GM12872 (cell line): Measurements from ENCODE around the gene PARVA.

Experiments
- CTCF ChIP-seq: IDR thresholded peaks from 3 replicates; pipeline ENCODE4 v1.5.1; 2011; ENCODE audit warnings: low read depth, mild to moderate bottlenecking, low read length, moderate library complexity; ENCODE audit not compliant: insufficient read depth

PARVA gene

DNA sequence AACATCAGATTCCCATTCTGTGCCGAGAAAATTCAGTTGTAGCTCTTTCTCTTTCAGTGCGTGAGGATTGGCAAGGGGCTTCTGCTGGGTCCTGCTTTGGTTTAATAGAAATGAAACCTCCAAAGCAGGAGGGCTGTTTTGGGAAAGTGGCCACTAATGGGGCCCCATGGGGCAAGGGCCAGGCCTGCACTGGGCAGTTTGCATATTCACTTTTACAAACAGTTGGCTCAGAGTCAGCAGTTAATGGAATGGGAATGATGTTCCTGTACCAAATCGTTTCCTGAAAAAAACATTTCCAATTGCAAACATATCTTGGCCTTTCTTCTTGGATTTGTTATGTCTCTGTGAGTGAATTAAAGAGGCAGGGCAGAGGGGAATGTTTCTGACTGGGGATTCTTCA lies 92.1 kb downstream of the PARVA start:
- TF ChIP-seq CTCF: no peak

- no peak for TF ChIP-seq CTCF
These were observed 92.9 kb downstream of the PARVA start for GRCh38 chr11:12470236-12470635.

GRCh38 chr11:12472401-12473005 lies 95.1 kb downstream of the PARVA start:
- no peak for TF ChIP-seq CTCF

DNA sequence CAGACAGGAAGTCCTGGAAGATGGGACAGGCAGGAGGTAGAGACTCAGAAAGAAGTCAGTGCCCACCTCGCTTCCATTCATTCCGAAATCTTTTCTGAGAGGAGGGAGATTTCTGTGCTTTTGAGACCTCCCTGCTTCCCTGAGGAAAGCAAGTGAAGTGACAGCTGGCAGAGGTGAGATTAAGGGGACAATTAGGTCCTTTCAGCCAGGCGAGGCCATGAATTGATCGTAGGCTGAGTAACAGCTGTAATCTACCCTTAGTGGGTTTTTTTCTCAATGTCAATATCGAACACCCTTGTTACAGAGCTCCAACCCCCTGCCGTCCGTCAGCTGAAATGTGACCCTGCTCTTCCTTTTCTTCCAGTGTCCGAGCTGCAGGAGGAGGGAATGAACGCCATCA lies 96.0 kb downstream of the PARVA start:
- no peak for TF ChIP-seq CTCF

- TF ChIP-seq CTCF: no peak
These were observed 97.5 kb downstream of the PARVA start for GRCh38 chr11:12474871-12475270.

DNA sequence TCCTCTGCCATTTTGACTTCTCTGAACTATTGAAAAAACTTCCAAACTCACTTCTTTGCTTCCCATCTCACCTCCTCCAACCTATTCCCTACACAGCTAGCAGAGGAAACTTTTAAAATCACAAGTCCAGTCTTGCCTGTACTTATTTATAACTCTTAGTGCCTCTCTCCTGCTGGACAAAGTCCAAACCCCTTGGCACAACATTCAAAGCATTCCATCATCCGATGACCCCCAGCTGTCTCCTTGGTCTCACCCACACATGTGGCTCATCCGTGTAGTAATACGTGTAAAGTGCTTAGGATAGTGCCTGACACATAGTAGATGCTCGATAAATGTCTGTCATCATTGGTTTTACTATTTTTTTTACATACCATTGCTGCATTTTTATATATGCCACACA lies 101.4 kb downstream of the PARVA start:
- TF ChIP-seq CTCF: no peak

DNA sequence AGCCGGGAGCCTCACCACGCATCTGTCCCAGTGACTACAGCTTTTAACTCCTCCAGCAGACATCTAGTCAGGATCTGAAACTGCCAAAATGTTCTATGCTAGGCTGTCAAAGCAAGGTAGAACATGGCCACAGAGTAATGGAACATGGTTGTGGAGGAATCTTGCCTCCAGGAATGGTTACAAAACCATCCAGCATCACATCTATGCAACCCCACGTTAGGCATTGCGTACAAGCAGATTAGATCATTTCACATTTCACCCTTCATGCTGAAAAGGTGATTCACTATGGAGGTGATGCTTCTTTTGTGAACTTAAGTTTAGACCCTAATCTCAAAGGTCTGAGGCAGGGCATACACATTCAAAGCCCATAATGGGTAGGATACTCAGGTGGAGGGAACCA lies 103.0 kb downstream of the PARVA start:
- TF ChIP-seq CTCF: no peak
